Anterior cingulate cortex (tissue), 58 donors: Measurements from ENCODE around the gene CLEC10A.
"Not testable (repeated sequence)": the region's sequence is repeated elsewhere in the genome, so short reads cannot be mapped to it uniquely, and the experiment has no call there.

Experiments used
- DNase-seq, 58 donors: peaks; one replicate each; lab custom pipeline; 2025; lab: John Stamatoyannopoulos, UW

CLEC10A gene

DNA sequence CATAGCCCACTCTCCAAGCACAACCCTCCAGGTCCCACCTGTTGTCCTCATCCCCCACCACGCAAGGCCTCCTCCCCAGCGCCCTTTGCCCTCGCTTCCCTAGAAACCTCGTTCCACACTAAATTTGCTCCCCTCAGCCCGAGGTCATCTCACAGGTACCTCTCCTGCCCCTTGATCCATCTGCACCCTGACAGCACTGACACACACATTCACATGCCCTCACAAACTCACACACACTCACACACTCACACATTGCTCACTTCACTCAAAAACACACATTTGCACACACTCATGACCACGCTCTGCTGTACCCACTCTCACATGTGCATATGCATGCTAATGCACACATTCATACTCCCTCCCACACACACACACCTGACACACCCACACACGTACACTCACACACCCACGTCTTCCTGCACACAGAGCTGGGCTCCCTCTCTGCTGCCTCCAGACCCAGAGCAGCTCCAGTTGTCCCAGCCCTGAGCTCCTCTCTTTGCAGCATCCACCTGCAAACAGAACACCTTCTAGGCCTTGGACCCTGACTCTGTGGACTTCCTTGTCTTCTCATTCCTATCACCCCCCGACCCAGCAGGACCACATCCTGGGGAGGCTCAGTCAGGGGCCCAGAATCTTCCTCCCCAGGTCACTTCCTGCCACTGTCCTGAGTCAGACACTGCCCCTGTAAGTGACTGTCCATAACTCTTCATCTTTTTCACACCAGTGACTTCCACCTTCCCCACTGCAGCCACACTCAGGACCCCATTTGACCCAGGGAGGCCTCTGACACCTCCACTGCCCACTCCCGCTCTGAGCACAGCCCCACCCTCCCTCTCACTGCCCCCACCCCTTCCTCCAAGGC lies 29.6 kb upstream of the CLEC10A start:
- no peak for DNase-seq

DNA sequence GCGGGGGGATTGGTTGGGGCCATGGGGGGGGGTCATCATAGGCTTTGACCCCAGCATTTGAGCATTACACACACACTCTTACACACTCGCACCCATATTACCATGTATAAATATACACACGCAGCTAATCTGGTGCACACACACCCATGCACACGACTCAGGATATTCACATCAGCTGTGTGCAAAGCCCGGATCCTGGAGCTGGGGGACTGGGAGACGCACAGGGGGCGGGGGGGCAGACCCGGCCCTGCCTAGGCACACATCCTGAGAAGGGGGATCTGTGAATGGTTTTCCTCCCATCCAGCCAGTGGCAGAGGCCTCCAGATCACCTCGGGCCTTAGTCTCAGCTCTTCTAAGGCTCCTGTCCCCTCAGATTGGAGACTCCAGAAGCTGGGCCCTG lies 28.9 kb upstream of the CLEC10A start:
- DNase-seq = no peak

DNA sequence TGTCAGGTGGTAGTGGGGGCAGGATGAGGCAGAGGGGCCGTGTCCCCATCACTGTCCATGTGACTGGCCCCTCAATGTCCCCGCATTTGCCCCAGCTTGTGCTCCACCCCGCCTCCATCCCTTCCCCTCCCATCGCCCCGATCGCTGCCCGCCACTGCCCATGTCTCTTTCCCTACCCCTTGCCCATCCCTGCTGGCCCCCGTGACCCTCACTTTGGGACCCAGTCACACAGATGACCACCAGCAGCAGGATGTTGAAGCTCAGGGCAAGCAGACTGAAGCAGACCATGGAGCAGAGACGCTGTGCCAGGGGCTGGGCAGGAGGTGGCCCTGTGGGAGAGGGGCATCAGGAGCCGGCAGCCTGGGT lies 28.5 kb upstream of the CLEC10A start:
- DNase-seq = no peak

DNA sequence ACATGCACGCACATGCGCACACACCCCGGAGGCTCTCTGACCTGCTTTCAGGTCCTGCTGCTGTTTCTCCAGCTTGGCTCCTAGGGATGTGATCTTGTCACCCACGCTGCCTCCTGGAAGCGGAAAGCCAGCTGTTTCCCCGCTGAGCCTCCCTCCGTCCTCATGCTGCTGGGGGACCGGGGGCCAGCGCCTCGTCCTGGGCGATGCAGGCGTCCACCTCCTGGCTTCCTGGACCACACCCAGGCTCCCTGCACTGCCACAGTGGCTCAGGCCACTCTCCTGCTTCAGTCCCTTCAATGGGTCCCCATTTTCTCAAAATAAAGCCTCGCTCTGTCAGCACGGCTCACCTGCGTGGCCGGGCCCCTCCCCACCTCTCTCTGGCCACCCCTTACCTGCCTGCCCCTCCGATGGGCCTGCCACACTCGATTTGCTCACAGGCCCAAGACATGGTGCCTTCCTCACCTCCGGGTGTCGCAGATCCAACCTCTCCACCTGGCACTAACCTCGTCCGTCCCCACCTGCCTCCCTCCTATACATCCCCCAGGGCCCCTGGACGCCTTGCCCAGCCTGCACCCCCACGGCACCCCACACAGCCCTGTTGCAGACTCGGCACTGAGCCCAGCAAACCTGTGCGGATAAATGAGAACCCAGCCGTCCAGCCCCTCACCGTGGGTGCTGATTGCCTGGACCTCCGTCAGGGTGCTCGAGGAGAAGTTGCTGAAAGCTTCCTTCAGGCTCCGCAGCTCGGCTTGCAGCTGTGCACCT lies 27.9 kb upstream of the CLEC10A start:
- DNase-seq = no peak

DNA sequence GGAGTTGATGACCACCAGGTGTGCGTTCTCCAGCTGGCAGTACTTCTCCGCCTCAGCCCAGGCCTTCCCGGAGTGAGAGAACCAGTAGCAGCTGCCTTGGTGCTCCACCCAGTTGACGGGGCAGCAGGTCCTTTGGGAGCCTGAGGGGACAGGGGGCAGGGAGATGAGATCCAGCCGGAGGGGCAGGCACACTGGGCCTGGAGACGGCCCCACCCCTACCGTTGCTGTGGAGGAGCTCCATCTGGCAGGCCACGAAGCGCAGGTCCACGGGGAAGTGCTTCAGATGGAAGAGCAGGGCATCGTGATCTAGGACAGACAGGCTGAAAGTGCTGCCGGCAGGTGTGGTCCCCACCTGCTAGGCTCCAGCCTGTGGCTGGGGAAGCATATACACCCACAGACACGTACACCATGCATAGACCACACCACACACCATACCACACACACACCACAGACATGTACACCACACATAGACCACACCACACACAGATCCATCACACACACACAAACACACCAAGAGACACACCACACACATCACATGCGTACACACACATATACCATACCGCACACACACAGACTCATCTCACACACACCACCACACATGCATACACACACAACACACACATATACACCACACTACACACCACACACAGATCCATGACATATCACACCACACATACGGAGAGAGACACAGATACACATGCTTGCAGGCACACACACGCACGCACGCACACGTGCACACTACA lies 27.1 kb upstream of the CLEC10A start:
- no peak for DNase-seq

DNA sequence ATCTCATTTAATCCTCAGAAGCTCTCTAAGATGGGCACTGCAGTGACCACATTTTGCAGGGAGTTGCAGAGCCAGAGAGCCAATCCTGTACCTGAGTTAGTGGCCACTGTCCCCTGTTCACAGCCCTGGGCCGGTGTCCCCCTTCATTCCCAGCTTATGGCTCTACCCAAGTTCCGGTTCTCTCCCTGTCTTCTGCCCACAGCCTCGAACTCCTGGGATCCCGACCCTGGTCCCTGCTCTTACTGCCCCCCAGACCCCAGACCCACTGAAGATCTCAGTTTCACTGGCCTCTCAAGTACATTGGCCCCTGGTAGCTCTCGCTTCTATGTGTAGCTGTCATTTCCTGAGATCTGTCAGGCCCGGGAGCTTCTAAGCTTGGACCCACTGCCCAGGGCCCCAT lies 22.4 kb upstream of the CLEC10A start:
- DNase-seq = no peak

DNA sequence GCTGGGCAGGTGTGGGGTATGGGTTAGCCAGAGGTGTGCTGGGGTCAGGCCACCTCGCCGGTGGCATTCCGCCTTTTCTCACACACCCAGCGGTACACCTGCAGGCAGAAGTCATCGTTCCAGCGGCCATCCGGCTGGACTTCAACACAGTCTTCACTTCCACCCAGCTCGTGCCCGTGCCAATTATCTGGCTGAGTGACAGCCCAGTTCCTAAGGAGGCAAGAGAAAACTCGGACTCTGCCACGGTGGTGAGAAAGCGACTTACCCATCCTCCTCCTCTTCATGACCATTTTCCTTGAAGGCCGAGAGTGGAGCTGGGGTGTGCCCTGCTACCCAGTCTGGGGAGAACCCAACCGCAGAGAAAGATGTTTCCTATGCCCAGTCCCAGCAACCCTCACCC lies 21.5 kb upstream of the CLEC10A start:
- no peak for DNase-seq

DNA sequence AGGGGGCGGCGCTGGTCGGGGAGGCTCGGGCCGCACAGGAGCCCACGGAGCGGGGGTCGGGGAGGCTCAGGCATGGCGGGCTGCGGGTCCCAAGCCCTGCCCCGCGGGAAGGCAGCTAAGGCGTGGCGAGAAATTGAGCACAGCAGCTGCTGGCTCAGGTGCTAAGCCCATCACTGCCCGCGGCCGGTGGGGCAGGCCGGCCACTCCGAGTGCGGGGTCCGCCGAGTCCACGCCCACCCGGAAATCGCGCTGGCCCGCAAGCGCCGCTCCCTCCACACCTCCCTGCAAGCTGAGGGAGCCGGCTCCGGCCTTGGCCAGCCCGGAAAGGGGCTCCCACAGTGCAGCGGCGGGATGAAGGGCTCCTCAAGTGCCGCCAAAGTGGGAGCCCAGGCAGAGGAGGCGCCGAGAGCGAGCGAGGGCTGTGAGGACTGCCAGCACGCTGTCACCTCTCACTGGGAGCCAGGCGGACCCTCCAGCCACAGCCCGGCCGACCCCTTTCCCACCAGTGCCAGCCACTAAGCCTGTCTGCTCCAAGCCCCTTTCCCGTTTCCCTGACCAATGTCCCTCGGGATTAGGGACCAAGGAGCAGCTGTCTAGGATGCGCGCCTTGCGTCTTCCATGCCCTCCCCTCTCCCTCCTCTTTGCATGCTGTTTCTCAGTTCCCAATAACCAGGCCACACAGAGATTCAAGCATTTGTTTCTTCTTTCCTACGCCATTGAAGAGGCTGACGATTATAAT lies 20.8 kb upstream of the CLEC10A start:
- DNase-seq = not testable (repeated sequence)

DNA sequence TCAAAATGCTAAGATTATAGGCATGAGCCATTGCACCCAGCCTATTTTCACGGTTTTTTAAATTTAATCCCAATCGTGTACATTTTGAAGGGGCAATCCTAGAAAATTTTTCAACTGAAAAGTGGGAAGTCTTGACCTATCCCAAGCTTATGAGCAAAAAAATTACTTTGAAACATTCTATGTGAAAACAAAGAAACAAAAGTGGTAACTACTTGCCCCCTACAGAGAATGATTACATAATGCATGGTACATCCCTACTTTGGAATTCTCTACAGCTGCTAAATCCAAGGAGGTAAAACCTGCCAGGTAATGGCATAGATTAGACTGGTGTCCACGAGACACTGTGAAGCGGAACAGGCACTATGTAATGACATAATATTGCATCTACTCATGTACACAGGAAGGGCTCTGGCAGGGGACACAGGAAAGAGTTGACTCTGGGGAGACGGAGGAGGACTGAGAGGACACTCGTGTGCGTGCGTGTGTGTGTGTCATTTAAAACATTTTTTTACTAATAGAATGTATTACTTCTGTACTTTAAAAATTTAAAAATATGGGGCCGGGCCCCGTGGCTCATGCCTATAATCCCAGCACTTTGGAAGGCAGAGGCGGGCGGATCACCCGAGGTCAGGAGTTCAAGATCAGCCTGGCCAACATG lies 18.9 kb upstream of the CLEC10A start:
- no peak for DNase-seq

DNA sequence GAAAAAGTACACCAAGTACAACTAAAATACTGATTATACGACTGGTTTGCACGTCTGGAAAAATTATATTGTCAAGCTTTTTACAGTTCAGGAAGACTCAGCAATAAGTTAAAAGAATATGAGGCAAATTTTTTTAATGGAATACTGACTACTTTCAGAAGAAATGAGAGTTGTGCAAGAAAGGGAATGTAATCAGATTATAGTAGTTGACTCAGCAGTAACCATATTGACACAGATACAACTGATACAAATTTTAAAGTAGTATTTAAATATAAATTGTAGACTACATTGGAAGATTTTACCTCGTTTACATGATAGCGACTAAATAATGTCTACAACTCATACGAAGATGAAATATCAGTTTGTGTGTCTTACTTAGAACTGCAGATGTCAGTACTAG lies 17.9 kb upstream of the CLEC10A start:
- DNase-seq = no peak

DNA sequence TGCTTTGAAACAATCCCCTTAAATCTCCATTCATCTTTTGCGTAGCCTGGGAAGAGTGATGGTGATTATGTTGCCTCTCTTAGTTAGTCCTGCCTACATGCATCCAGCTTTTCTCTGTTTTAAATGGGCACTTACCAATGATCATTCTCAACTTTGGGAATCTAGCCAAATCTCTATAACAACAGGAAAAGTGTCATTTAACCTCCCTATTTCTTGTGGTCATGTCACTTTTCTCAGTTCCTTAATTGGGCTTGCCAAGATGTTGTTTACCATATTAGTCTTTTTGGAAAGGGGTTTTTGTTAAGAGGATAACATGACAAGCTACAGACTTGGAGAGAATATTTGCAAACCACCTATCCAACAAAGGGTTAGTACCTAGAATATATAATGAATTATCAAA lies 15.6 kb upstream of the CLEC10A start:
- DNase-seq = no peak

DNA sequence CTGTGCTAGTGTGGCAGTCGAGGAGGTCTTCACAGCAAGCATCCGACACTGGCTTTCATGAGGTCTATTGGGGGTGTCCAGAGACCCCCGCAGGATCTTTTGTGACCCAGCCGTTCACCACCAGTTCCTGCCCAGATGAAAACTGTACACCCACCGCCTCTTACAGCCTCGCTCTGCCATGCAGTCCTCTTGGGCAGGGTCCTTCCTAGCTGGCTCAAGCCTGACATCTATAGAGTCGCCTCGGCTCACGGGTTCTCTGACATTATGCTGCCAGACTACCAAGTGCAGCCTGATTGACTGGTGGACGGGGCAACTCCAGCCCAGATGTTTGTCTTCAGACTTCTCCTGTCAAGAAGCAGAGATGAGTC lies 14.6 kb upstream of the CLEC10A start:
- no peak for DNase-seq

DNA sequence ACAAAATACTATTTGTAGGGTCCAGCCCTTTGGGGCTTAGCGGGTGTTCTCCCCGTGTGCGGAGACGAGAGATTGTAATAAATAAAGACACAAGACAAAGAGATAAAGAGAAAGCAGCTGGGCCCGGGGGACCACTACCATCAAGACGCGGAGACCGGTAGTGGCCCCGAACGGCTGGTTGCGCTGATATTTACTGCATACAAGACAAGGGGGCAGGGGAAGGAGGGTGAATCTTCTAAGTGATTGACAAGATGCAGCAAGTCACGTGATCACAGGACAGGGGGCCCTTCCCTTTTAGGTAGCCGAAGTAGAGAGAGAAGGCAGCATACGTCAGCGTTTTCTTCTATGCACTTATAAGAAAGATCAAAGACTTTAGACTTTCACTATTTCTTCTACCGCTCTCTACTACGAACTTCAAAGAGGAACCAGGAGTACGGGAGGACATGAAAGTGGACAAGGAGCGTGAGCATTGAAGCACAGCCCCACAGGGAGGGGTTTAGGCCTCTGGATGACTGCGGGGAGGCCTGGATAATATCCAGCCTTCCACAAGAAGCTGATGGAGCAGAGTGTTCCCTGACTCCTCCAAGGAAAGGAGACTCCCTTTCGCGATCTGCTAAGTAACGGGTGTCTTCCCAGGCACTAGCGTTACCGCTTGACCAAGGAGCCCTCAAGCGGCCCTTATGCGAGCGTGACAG lies 11.4 kb upstream of the CLEC10A start:
- DNase-seq = not testable (repeated sequence)

DNA sequence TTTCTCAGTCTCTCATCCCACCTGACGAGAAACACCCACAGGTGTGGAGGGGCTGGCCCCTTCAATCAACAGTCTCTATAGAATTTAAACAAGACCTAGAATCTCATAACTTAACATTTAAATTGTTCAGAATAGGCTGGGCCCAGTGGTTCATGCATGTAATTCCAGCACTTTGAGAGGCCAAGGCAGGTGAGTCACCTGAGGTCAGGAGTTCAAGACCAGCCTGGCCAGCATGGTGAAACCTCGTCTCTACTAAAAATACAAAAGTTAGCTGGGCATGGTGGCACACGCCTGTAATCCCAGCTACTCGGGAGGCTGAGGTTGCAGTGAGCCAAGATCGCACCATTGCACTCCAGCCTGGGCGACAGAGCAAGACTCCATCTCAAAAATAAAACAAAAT lies 9.5 kb upstream of the CLEC10A start:
- DNase-seq = not testable (repeated sequence)

DNA sequence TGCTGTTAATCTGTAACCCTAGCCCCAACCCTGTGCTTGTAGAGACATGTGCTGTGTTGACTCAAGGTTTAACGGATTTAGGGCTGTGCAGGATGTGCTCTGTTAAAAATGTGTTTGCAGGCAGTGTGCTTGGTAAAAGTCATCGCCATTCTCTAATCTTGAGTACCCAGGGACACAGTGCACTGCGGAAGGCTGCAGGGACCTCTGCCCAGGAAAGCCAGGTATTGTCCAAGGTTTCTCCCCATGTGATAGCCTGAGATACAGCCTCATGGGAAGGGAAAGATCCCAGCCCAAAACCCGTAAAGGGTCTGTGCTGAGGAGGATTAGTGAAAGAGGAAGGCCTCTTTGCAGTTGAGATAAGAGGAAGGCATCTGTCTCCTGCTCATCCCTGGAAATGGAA lies 8.4 kb upstream of the CLEC10A start:
- not testable (repeated sequence) for DNase-seq

DNA sequence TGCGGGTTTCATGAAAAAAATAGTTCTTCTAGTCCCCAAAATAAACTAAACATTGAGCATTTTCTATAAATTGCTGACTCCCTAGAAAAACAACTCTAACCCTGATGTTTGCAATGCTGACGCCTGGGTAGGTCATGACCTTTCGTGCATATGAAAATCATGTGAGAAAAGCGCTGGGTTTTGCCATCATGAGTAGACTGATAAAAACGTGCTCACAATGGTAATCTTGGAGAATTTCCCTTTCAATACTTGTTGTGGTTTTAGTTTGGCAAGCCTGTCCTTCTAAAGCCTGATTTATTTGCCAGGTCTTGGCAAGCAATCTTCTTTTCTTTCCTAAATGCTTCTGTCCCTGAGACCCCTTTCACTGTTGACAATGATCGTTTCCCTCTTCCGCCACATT lies 4.0 kb upstream of the CLEC10A start:
- DNase-seq = no peak

DNA sequence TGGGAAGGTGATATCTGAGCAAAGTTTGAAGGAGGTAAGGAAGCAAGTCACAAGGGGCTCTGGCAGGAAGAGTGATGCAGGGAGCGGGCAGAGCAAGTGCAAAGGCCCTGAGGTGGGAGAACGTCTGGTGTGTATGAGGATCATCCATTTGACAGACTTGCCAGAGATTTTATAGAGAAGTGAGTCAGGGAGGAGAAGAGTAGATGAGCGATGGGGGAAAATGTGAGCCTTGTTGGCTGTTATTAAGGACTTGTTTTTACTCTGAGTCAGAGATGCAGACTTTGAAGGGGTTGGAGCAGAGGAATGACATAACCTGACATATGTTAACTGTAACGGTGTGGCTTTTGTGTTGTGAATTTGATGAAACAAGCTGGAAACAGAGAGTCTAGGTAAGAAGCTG lies 3.5 kb upstream of the CLEC10A start:
- no peak for DNase-seq

DNA sequence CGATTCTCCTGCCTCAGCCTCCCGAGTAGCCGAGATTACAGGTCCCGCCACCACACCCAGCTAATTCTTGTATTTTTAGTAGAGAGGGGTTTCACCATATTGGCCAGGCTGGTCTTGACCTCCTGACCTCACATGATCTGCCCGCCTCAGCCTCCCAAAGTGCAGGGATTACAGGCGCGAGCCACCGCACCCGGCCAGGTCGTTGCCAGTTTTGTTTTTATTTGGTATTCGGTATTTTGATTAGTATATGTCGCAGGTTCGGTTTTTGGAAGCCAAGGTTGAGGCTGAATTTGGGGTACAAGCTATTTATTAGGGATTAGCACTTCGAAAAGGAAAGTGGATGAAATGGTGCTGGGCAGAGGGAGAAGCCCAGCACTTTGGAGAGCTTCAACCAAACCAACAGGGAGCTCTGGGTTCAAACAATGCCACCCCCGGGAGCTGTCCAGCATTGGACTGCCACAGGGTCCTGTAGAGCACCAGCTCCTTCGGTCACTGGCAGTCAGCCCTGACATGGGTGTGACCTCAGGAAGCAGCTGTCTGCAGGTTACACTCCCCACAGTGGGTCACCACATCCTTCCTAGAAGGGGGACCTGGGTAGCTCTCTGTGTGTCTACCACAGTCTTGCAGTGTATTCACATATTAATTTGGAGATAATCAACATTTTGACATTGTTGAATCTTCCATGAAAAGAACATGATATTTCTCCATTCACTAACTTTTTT lies 1.5 kb upstream of the CLEC10A start:
- no peak for DNase-seq
